Ovary (tissue), 3 donors: ENCODE measurements around the gene NFIA.

Source experiments
- CTCF ChIP-seq, 3 donors: fragments of 450-650 bp in 2 of 3; fragments of 200-600 bp in 1 of 3; IDR thresholded peaks; one replicate each; pipeline versions ENCODE4 v1.5.1 to v1.8.0; 2016 to 2022; ENCODE audit warnings: antibody characterized with exemption in 3 of 3, mild to moderate bottlenecking in 1 of 3
- POLR2A ChIP-seq: fragments of 450-650 bp; IDR thresholded peaks from one replicate; pipeline ENCODE4 v1.6.1; 2017; ENCODE audit warnings: antibody characterized with exemption, mild to moderate bottlenecking, moderate library complexity
- donor health status: DM: no; HTN: no; CAD: no.

DNA sequence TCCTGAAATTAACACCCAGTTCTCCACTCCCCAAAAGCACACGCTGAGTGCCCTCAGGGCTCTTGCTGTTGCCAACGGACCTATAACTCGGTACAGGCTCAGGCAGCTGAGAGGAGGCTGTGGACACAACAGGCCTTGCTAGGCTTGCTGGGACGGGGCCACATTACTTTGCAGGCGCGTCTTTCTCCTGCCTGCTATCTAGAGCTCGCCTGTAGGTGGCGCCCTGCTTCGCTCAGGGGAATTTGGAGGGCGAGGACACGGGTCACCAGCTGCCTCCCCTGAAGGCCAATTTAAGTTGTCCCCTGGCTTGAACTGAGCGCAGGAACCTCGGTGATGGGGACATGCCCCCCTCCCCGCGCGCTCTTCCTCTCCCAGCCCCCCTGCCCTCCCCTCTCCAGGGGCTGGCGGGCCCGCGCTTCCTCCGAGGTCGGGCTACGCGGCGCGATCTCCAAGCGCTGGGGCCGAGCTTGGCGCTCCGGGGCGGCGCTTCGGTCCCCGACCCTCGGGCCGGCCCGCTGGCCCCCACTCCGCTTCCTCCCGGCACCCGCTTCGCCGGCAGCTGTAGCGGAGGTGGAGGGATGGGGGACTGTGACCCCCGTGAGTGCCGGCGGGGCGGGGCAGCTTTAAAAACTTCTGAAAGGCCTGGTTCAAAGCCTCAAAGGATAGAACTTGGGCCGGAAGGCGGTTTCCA lies 32.4 kb upstream of the NFIA start:
- TF ChIP-seq POLR2A (peak; percentile 63), CTCF (IDR thresholded peaks at IDR 0.05) (peak; percentile 93 to 98 (median 94))
